Measurements from ENCODE around the gene KRTAP10-12. TPM values are rescaled to one million over a fixed set of nuclear protein-coding genes. Genes with fewer than 3 reads are reported as not detected.
"Not testable (repeated sequence)": the region's sequence is repeated elsewhere in the genome, so short reads cannot be mapped to it uniquely, and the experiment has no call there.

KRTAP10-12 gene
- total RNA-seq, 1 donor from 2014 or later = not detected

DNA sequence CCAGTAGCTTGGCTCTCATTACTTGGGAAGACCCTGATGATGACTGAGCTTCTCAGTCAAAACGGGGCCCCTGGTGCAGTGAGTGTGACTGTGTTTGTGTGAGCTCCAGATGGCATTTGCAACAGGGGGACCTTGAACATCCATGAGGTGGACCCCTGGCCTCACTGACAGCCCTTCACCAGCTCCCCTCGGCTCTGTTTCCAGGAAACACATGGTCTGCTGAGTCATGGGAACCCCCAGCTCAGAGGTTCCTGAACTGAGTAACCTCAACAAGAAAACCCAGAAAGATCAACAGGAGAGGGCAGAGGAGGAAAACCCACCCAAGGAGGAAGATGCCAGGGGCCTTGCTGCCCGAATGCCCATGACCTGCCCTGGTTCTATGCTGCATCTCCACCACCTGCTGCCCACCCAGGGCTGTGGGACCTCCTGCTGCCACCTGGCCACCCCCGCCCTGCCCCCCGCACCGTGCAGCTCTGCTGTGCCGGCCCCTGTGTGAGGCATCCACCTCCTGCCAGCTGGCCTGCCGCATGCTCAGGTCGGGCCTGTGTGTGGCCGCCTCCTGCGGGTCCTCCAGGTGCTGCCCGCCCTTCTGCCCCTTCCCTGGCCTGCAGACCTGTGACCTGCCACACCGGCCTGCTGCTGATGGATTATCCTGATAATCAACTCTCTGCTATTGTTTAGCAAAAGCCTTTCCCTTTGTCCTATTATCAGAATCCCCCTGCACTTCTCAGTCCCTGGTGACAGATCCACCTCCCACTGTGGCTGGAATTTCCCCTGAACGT lies 10.8 kb upstream of the KRTAP10-12 start:
- H3K27me3 ChIP-seq (ENCODE audit: low read depth) = peaks cover 47% of the 10 kb centered on the region

DNA sequence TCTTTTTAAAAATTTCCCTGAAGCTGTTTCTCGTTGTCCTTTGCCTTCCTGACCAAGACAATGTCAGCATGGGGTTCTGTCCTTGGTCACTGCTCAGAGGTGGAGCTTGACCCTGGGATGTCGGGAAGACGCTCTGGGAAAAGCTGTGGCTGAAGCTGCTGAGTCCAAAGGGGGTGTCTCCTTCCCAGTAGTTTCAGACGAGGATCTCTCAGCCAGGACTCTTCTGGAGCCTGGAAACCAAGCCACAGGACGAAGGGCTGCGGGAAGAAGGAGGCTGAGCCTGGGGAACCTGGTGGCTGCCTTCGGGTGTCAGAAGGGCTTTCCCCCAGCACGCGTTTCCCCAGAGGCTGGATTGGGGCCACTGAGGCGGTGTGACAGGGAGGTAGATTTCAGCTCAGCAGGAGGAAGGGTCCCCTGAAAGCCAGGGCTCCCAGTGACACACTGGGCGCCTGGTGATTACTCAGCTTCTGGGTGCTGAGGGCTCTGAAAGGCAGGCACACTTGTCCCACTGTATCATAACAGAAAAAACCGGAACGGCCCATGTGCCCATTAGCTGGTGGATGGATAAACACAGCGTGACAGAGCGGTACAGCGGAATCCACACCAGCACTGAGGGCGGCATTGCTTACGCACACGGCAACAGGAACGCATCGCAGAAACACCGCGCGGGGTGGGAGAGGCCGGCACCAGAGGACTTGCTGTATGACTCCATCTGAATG lies 10.0 kb upstream of the KRTAP10-12 start:
- peaks cover 44% of the 10 kb centered on the region for H3K27me3 ChIP-seq (ENCODE audit: low read depth)
- no peak for DNase-seq
- TF ChIP-seq, protein P1, sequence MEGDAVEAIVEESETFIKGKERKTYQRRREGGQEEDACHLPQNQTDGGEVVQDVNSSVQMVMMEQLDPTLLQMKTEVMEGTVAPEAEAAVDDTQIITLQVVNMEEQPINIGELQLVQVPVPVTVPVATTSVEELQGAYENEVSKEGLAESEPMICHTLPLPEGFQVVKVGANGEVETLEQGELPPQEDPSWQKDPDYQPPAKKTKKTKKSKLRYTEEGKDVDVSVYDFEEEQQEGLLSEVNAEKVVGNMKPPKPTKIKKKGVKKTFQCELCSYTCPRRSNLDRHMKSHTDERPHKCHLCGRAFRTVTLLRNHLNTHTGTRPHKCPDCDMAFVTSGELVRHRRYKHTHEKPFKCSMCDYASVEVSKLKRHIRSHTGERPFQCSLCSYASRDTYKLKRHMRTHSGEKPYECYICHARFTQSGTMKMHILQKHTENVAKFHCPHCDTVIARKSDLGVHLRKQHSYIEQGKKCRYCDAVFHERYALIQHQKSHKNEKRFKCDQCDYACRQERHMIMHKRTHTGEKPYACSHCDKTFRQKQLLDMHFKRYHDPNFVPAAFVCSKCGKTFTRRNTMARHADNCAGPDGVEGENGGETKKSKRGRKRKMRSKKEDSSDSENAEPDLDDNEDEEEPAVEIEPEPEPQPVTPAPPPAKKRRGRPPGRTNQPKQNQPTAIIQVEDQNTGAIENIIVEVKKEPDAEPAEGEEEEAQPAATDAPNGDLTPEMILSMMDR (IDR thresholded peaks at IDR 0.05; ENCODE audit: borderline replicate concordance) = no peak
- no peak overlapping the region for H3K27ac ChIP-seq (replicated peaks)
- no peaks in the 10 kb centered on the region for H3K36me3 ChIP-seq
- no peaks in the 10 kb centered on the region for H3K4me1 ChIP-seq
- no peak overlapping the region for H3K4me3 ChIP-seq
- intact Hi-C loops (cut with micrococcal nuclease) = no loop called here
- peaks cover 1% of the 10 kb centered on the region for H3K9me3 ChIP-seq (replicated peaks)

More for the DNA sequence above, 10.8 kb upstream of the KRTAP10-12 start:
- Histone ChIP-seq H3K9me3 (replicated peaks) (no peaks in the 10 kb centered on the region), H3K27ac (replicated peaks) (no peak overlapping the region), H3K36me3 (no peaks in the 10 kb centered on the region), H3K4me1 (no peaks in the 10 kb centered on the region), H3K4me3 (no peak overlapping the region)
- TF ChIP-seq, protein P1 (IDR thresholded peaks at IDR 0.05; ENCODE audit: borderline replicate concordance) = no peak
- DNase-seq = no peak
- intact Hi-C loops (cut with micrococcal nuclease) = no loop called here

DNA sequence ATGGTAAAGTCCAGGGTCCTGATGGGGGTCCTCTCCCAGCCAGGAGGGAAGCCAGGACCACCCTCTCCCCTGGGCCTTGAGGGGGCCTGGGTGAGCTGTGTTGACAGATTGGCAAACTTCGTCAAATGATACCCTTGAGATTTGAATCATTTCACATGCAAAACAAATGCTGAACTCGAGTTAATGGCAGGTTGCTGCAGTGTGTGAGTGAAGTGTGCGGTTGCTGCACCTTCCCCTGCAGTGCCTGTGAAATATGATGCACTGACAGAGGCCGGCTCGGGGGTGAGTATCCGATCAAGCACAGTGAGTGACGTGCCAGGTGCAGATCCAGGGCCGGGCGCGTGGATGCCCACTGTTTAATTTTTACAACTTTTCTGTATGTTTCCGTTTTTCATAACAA lies 9.3 kb upstream of the KRTAP10-12 start:
- Histone ChIP-seq H3K27ac (replicated peaks) (no peak overlapping the region), H3K4me1 (no peaks in the 10 kb centered on the region), H3K4me3 (no peak overlapping the region), H3K36me3 (no peaks in the 10 kb centered on the region), H3K9me3 (replicated peaks) (peaks cover 8% of the 10 kb centered on the region), H3K27me3 (ENCODE audit: low read depth) (peaks cover 37% of the 10 kb centered on the region)
- no peak for DNase-seq
- intact Hi-C loops (cut with micrococcal nuclease) = no loop called here
- TF ChIP-seq, protein P1 (IDR thresholded peaks at IDR 0.05; ENCODE audit: borderline replicate concordance) = no peak

GRCh38 chr21:44689740-44690139 lies 7.2 kb upstream of the KRTAP10-12 start:
- Histone ChIP-seq H3K9me3 (replicated peaks) (peaks cover 29% of the 10 kb centered on the region), H3K27me3 (ENCODE audit: low read depth) (peaks cover 37% of the 10 kb centered on the region)
- H3K36me3 ChIP-seq; H3K4me3 ChIP-seq; intact Hi-C loops (cut with micrococcal nuclease); H3K4me1 ChIP-seq; H3K27ac ChIP-seq (replicated peaks); DNase-seq: not testable (repeated sequence)

DNA sequence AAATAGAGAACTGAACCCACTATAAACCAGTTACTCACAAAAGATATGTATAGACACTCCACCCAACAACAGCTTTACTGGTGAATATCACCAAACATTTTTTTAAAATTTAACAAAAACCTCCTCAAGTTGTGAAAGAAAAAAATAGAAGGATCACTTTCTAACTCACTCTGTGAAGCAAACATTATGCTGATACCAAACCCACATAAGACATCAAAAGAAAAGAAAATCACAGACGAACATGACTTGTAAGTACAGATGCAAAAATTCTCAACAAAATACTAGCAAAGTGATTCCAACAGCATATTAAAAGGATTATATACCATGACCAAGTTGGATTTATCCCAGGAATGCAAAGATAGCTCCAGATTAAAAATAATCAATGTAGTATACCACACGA lies 5.3 kb upstream of the KRTAP10-12 start:
- H3K4me1 ChIP-seq = no peaks in the 10 kb centered on the region
- H3K27ac ChIP-seq (replicated peaks) = no peak overlapping the region
- no peak overlapping the region for H3K4me3 ChIP-seq
- TF ChIP-seq, protein P1 (IDR thresholded peaks at IDR 0.05; ENCODE audit: borderline replicate concordance) = no peak
- intact Hi-C loops (cut with micrococcal nuclease) = no loop called here
- DNase-seq = no peak
- H3K27me3 ChIP-seq (ENCODE audit: low read depth) = peaks cover 38% of the 10 kb centered on the region
- H3K36me3 ChIP-seq = no peaks in the 10 kb centered on the region
- H3K9me3 ChIP-seq (replicated peaks) = peaks cover 30% of the 10 kb centered on the region
